Measurements from ENCODE around the gene PRDM16.

- TF ChIP-seq GATAD2A (CRISPR knock-in tag; IDR thresholded peaks at IDR 0.05) (no peak), POLR2AphosphoS5 (IDR thresholded peaks at IDR 0.05; ENCODE audit: low read depth, low read length) (no peak), CHD2 (IDR thresholded peaks at IDR 0.05; ENCODE audit: low read depth, low read length) (no peak), MAX (IDR thresholded peaks at IDR 0.05) (no peak), IRX3 (CRISPR knock-in tag; IDR thresholded peaks at IDR 0.05; ENCODE audit: borderline replicate concordance, low read depth) (no peak), MAFK (conservative IDR thresholded peaks at IDR 0.05 in 1 of 2, IDR thresholded peaks at IDR 0.05 in 1 of 2; ENCODE audit: low read length in 2 of 2) (no peak), ZBTB43 (CRISPR knock-in tag; conservative IDR thresholded peaks at IDR 0.05) (no peak), TRIM24 (CRISPR knock-in tag; IDR thresholded peaks at IDR 0.05) (no peak), USF2 (IDR thresholded peaks at IDR 0.05; ENCODE audit: low read depth, low read length) (no peak), USF2 (CRISPR knock-in tag; IDR thresholded peaks at IDR 0.05; ENCODE audit: borderline replicate concordance) (no peak), DMTF1 (CRISPR knock-in tag; IDR thresholded peaks at IDR 0.05) (no peak)
Measured at GRCh38 chr1:3363023-3363422, 294.0 kb downstream of the PRDM16 start.
